ENCODE results near the gene PLCB1. TPM values are rescaled to one million over a fixed set of nuclear protein-coding genes. Genes with fewer than 3 reads are reported as not detected.

PLCB1 gene
- total and polyA plus RNA-seq, 7 experiments from 2014 or later: 0.56 to 17.6 (median 2.3) TPM

- no peak overlapping the region for H3K4me3 ChIP-seq (ENCODE audit: low read length)
- Mint-ChIP-seq H3K4me1 (peaks cover 0 to 10% (median 0%) of the 10 kb centered on the region in 7 donors), H3K27ac (no peak overlapping the region), H3K4me3 (no peak overlapping the region), H3K36me3 (peaks cover 0 to 4% (median 0%) of the 10 kb centered on the region in 5 donors), H3K27me3 (peaks cover 0 to 12% (median 0%) of the 10 kb centered on the region in 5 donors), H3K9me3 (peaks cover 0 to 5% (median 0%) of the 10 kb centered on the region in 11 donors)
- H3K27ac ChIP-seq (ENCODE audit: low read depth, low read length): no peak overlapping the region
- ChIA-PET CTCF (no interaction called here), POLR2A (no interaction called here)
- no peak for ATAC-seq
- no peak for DNase-seq
- no peaks in the 10 kb centered on the region for H3K4me1 ChIP-seq (ENCODE audit: control insufficient read depth in 2 of 2, insufficient read depth in 2 of 2, low read length in 2 of 2)
- no peaks in the 10 kb centered on the region for H3K9me3 ChIP-seq (ENCODE audit: control insufficient read depth in 2 of 3, low read length in 3 of 3)
- no peaks in the 10 kb centered on the region for H3K36me3 ChIP-seq (ENCODE audit: control insufficient read depth in 2 of 3, insufficient read depth in 3 of 3, low read length in 3 of 3)
- intact Hi-C loops (cut with micrococcal nuclease): no loop called here
- H3K27me3 ChIP-seq (ENCODE audit: control insufficient read depth in 2 of 2, insufficient read depth in 2 of 2, low read length in 2 of 2): no peaks in the 10 kb centered on the region
These were observed 88.7 kb downstream of the PLCB1 start for GRCh38 chr20:8220716-8221115.

GRCh38 chr20:8221887-8222419 lies 89.9 kb downstream of the PLCB1 start:
- H3K27me3 ChIP-seq (ENCODE audit: control insufficient read depth in 2 of 2, insufficient read depth in 2 of 2, low read length in 2 of 2): no peaks in the 10 kb centered on the region
- intact Hi-C loops (cut with micrococcal nuclease): no loop called here
- ATAC-seq (no peak), DNase-seq (no peak)
- no peaks in the 10 kb centered on the region for H3K9me3 ChIP-seq (ENCODE audit: control insufficient read depth in 2 of 3, low read length in 3 of 3)
- H3K4me1 ChIP-seq (ENCODE audit: control insufficient read depth in 2 of 2, insufficient read depth in 2 of 2, low read length in 2 of 2): no peaks in the 10 kb centered on the region
- Mint-ChIP-seq H3K4me1 (peaks cover 0 to 6% (median 0%) of the 10 kb centered on the region in 7 donors), H3K27ac (no peak overlapping the region), H3K27me3 (peaks cover 0 to 19% (median 4%) of the 10 kb centered on the region in 5 donors), H3K4me3 (no peak overlapping the region), H3K9me3 (peaks cover 0 to 5% (median 0%) of the 10 kb centered on the region in 11 donors), H3K36me3 (peaks cover 0 to 4% (median 0%) of the 10 kb centered on the region in 5 donors)
- ChIA-PET CTCF (no interaction called here), POLR2A (no interaction called here)
- no peak overlapping the region for H3K4me3 ChIP-seq (ENCODE audit: low read length)
- no peak overlapping the region for H3K27ac ChIP-seq (ENCODE audit: low read depth, low read length)
- H3K36me3 ChIP-seq (ENCODE audit: control insufficient read depth in 2 of 3, insufficient read depth in 3 of 3, low read length in 3 of 3): no peaks in the 10 kb centered on the region

- H3K4me1 ChIP-seq (ENCODE audit: control insufficient read depth in 2 of 2, insufficient read depth in 2 of 2, low read length in 2 of 2): no peaks in the 10 kb centered on the region
These were observed 91.2 kb downstream of the PLCB1 start for GRCh38 chr20:8223091-8223870.

GRCh38 chr20:8225658-8226057 lies 93.6 kb downstream of the PLCB1 start:
- H3K9me3 ChIP-seq (ENCODE audit: control insufficient read depth in 2 of 3, low read length in 3 of 3): no peaks in the 10 kb centered on the region
- H3K4me3 Mint-ChIP-seq: no peak overlapping the region
- ATAC-seq: no peak
- H3K27ac Mint-ChIP-seq: no peak overlapping the region
- no peak overlapping the region for H3K4me3 ChIP-seq (ENCODE audit: low read length)
- peaks cover 0 to 7% (median 0%) of the 10 kb centered on the region in 5 donors for H3K36me3 Mint-ChIP-seq
- peaks cover 0 to 7% (median 4%) of the 10 kb centered on the region in 5 donors for H3K27me3 Mint-ChIP-seq
- ChIA-PET POLR2A (no interaction called here), CTCF (no interaction called here)
- DNase-seq: no peak
- H3K9me3 Mint-ChIP-seq: peaks cover 0 to 5% (median 0%) of the 10 kb centered on the region in 11 donors
- H3K4me1 ChIP-seq (ENCODE audit: control insufficient read depth in 2 of 2, insufficient read depth in 2 of 2, low read length in 2 of 2): no peaks in the 10 kb centered on the region
- no peaks in the 10 kb centered on the region for H3K36me3 ChIP-seq (ENCODE audit: control insufficient read depth in 2 of 3, insufficient read depth in 3 of 3, low read length in 3 of 3)
- H3K27ac ChIP-seq (ENCODE audit: low read depth, low read length): no peak overlapping the region
- intact Hi-C loops (cut with micrococcal nuclease): no loop called here
- peaks cover 0 to 4% (median 0%) of the 10 kb centered on the region in 7 donors for H3K4me1 Mint-ChIP-seq
- H3K27me3 ChIP-seq (ENCODE audit: control insufficient read depth in 2 of 2, insufficient read depth in 2 of 2, low read length in 2 of 2): no peaks in the 10 kb centered on the region

More at GRCh38 chr20:8223091-8223870, 91.2 kb downstream of the PLCB1 start:
- ATAC-seq (no peak), DNase-seq (no peak)
- Histone ChIP-seq H3K4me3 (ENCODE audit: low read length) (no peak overlapping the region), H3K9me3 (ENCODE audit: control insufficient read depth in 2 of 3, low read length in 3 of 3) (no peaks in the 10 kb centered on the region), H3K27ac (ENCODE audit: low read depth, low read length) (no peak overlapping the region), H3K36me3 (ENCODE audit: control insufficient read depth in 2 of 3, insufficient read depth in 3 of 3, low read length in 3 of 3) (no peaks in the 10 kb centered on the region), H3K27me3 (ENCODE audit: control insufficient read depth in 2 of 2, insufficient read depth in 2 of 2, low read length in 2 of 2) (no peaks in the 10 kb centered on the region)
- CTCF ChIA-PET: no interaction called here
- intact Hi-C loops (cut with micrococcal nuclease): no loop called here
- H3K36me3 Mint-ChIP-seq: peaks cover 0 to 6% (median 0%) of the 10 kb centered on the region in 5 donors
- no peak overlapping the region for H3K4me3 Mint-ChIP-seq
- H3K9me3 Mint-ChIP-seq: peaks cover 0 to 5% (median 0%) of the 10 kb centered on the region in 11 donors
- no peak overlapping the region for H3K27ac Mint-ChIP-seq
- peaks cover 0 to 4% (median 0%) of the 10 kb centered on the region in 7 donors for H3K4me1 Mint-ChIP-seq
- peaks cover 0 to 7% (median 4%) of the 10 kb centered on the region in 5 donors for H3K27me3 Mint-ChIP-seq
- POLR2A ChIA-PET: no interaction called here

GRCh38 chr20:8226106-8226505 lies 94.0 kb downstream of the PLCB1 start:
- Mint-ChIP-seq H3K4me1 (peaks cover 0 to 4% (median 0%) of the 10 kb centered on the region in 7 donors), H3K27ac (no peak overlapping the region), H3K27me3 (peaks cover 0 to 10% (median 4%) of the 10 kb centered on the region in 5 donors), H3K9me3 (peaks cover 0 to 5% (median 0%) of the 10 kb centered on the region in 11 donors), H3K36me3 (peaks cover 0 to 7% (median 0%) of the 10 kb centered on the region in 5 donors), H3K4me3 (no peak overlapping the region)
- ChIA-PET CTCF (no interaction called here), POLR2A (no interaction called here)
- no peaks in the 10 kb centered on the region for H3K36me3 ChIP-seq (ENCODE audit: control insufficient read depth in 2 of 3, insufficient read depth in 3 of 3, low read length in 3 of 3)
- H3K27ac ChIP-seq (ENCODE audit: low read depth, low read length): no peak overlapping the region
- no peak overlapping the region for H3K4me3 ChIP-seq (ENCODE audit: low read length)
- ATAC-seq (no peak), DNase-seq (no peak)
- H3K27me3 ChIP-seq (ENCODE audit: control insufficient read depth in 2 of 2, insufficient read depth in 2 of 2, low read length in 2 of 2): no peaks in the 10 kb centered on the region
- intact Hi-C loops (cut with micrococcal nuclease): no loop called here
- no peaks in the 10 kb centered on the region for H3K9me3 ChIP-seq (ENCODE audit: control insufficient read depth in 2 of 3, low read length in 3 of 3)
- H3K4me1 ChIP-seq (ENCODE audit: control insufficient read depth in 2 of 2, insufficient read depth in 2 of 2, low read length in 2 of 2): no peaks in the 10 kb centered on the region

- POLR2A ChIA-PET: no interaction called here
- Histone ChIP-seq H3K9me3 (ENCODE audit: control insufficient read depth in 2 of 3, low read length in 3 of 3) (no peaks in the 10 kb centered on the region), H3K27me3 (ENCODE audit: control insufficient read depth in 2 of 2, insufficient read depth in 2 of 2, low read length in 2 of 2) (no peaks in the 10 kb centered on the region), H3K4me1 (ENCODE audit: control insufficient read depth in 2 of 2, insufficient read depth in 2 of 2, low read length in 2 of 2) (no peaks in the 10 kb centered on the region), H3K4me3 (ENCODE audit: low read length) (no peak overlapping the region), H3K36me3 (ENCODE audit: control insufficient read depth in 2 of 3, insufficient read depth in 3 of 3, low read length in 3 of 3) (no peaks in the 10 kb centered on the region), H3K27ac (ENCODE audit: low read depth, low read length) (no peak overlapping the region)
- H3K36me3 Mint-ChIP-seq: peaks cover 0 to 7% (median 0%) of the 10 kb centered on the region in 5 donors
- DNase-seq (no peak), ATAC-seq (no peak)
- H3K27me3 Mint-ChIP-seq: peaks cover 0 to 11% (median 4%) of the 10 kb centered on the region in 5 donors
- H3K9me3 Mint-ChIP-seq: peaks cover 0 to 5% (median 0%) of the 10 kb centered on the region in 11 donors
- no peak overlapping the region for H3K4me3 Mint-ChIP-seq
- H3K27ac Mint-ChIP-seq: no peak overlapping the region
- peaks cover 0 to 6% (median 0%) of the 10 kb centered on the region in 7 donors for H3K4me1 Mint-ChIP-seq
- CTCF ChIA-PET: no interaction called here
- intact Hi-C loops (cut with micrococcal nuclease): no loop called here
These were observed 95.2 kb downstream of the PLCB1 start for GRCh38 chr20:8227293-8227692.
